Fibroblast of upper back skin (primary cell): ENCODE data around the gene CLIP4.
A peak's percentile ranks its signal among the peaks of the same experiment; 100 is the strongest.
"Not testable (repeated sequence)": the region's sequence is repeated elsewhere in the genome, so short reads cannot be mapped to it uniquely, and the experiment has no call there.

ENCODE experiments used
- DNase-seq: peaks from one replicate; pipeline ENCODE4 v3.0.0-alpha.2; 2013

Gene CLIP4, protein sequence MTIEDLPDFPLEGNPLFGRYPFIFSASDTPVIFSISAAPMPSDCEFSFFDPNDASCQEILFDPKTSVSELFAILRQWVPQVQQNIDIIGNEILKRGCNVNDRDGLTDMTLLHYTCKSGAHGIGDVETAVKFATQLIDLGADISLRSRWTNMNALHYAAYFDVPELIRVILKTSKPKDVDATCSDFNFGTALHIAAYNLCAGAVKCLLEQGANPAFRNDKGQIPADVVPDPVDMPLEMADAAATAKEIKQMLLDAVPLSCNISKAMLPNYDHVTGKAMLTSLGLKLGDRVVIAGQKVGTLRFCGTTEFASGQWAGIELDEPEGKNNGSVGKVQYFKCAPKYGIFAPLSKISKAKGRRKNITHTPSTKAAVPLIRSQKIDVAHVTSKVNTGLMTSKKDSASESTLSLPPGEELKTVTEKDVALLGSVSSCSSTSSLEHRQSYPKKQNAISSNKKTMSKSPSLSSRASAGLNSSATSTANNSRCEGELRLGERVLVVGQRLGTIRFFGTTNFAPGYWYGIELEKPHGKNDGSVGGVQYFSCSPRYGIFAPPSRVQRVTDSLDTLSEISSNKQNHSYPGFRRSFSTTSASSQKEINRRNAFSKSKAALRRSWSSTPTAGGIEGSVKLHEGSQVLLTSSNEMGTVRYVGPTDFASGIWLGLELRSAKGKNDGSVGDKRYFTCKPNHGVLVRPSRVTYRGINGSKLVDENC

DNA sequence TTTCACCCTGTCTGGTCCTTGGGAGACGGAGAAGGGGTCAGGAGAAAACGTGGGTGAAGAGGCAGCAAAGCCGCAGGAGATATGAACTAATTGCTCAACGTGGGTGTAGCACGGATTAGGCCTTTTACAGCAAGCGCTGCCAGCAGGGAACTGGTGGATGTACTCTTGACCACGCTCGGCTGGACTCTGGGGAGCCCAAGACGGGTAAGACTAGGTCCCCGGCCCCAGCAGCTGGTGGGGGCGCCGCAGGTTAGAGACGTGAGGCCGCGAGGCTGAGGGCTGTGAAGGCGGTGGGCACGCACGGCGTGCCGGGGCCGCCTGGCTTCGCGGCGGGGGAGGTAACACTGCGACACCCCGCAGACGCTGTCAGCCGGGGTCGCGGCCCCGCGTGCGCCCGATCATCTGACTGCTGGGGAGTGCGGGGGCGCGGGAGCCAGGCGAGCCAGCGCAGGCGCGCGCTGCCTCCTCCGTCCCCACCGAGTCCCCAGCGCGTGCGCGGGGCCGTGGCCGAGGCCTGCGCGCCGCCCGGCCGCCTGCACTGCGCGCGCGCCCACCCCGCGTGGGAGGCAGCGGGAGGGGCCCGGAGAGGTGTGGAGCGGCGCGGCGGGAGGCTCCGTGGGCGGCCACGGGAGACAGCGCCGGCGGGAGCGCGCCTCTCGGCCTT lies at the start of gene CLIP4:
Gene CLIP4 (plus strand): TSS at position 470 of the 664 bp plus-strand sequence. CDS start 5,974 bp downstream, outside the sequence.
- peak; percentile 41 for DNase-seq

DNA sequence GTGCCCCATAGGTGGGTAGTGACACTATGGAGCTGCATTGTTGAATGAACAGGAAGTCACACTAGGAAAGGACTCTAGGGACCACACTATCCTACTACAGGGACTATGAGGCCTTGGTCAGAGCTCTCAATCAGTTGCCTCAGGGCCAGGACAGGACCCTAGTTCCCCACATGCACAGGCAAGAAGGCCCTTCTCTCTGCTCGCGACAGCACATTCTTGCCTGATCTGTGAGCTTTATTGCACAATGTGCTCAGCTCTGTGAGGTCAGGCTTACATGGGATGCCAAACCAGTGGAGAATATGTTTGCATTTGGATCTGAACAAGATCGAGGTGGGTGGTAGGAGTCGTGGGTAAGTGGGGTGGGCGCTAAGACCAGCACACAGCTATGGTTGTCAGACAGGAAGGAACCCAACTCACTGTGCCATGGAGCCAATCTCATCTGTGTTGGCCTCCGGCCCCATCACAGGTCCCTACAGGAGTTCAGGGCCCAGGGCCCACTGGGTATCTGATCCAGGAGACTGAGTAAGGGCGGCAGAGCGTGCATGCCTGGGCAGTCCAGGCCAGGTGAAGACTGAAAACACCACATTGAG lies 48.8 kb upstream of the CLIP4 start:
- DNase-seq = peak; percentile 20

DNA sequence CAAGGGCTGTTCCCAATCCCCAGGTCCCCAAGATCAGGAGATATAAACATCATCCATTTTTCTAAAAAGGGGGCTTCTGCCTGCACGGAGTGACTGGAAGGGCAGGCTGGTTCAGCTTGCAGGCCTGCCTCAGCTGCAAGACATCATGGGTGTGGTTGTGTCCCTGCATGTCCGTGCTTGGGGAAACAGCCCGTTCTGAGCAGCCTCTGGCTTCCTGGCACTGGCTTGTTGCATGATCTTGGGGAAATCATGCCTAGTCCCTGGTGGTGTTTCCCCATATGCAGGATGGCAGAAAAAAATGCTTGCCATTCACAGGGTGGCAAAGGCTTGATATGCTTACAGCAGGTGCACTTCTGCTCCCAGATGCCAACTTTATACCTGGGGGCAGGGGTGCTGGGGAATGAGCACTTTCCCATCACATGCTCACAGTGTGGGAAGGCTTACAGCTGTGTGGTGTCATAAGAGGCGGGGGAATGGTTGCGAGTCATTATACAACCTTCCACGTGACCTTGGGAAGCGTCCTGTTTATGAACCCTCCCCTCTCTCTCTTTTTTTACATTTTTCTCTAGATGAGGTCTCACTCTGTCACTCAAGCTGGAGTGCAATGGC lies 48.1 kb upstream of the CLIP4 start:
- no peak for DNase-seq

DNA sequence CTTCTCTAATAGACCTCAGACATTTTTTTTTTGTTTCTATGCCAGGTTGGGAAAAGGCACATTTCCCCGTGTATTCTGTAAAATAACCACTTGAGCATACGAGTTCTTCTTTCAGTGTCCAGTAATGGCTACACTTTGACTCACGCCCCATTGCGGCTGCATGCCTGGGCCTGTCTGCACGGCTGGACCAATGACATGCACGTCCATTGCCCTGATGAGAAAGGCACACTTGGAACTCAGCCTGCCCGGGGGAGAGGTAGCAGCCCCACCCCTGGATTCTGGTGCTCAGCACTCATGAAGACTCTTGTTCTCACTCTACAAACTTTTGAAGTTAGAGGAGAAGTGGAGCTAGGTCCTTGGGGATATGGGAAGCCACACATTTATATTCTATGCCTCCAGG lies 46.7 kb upstream of the CLIP4 start:
- DNase-seq = no peak

DNA sequence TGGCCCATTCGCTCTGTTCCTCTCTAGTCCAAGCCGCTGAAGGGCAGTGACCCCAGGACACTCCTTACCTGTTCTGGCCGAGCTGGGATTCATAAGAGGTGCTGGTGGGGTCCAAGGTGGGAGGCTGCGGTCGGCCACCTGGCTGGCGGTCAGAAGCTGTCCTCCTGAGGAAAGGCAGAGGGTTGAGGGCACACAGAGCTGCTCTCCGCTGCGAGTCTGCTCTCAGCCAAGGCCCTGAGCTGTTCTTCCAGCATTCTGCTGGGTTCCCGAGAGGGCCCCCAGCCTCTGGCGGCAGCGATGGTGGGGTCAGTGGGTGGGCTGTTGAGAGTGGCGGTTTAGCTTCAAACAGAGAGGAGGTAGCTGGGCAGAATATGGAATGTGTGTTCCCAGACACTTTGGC lies 44.7 kb upstream of the CLIP4 start:
- DNase-seq = no peak

DNA sequence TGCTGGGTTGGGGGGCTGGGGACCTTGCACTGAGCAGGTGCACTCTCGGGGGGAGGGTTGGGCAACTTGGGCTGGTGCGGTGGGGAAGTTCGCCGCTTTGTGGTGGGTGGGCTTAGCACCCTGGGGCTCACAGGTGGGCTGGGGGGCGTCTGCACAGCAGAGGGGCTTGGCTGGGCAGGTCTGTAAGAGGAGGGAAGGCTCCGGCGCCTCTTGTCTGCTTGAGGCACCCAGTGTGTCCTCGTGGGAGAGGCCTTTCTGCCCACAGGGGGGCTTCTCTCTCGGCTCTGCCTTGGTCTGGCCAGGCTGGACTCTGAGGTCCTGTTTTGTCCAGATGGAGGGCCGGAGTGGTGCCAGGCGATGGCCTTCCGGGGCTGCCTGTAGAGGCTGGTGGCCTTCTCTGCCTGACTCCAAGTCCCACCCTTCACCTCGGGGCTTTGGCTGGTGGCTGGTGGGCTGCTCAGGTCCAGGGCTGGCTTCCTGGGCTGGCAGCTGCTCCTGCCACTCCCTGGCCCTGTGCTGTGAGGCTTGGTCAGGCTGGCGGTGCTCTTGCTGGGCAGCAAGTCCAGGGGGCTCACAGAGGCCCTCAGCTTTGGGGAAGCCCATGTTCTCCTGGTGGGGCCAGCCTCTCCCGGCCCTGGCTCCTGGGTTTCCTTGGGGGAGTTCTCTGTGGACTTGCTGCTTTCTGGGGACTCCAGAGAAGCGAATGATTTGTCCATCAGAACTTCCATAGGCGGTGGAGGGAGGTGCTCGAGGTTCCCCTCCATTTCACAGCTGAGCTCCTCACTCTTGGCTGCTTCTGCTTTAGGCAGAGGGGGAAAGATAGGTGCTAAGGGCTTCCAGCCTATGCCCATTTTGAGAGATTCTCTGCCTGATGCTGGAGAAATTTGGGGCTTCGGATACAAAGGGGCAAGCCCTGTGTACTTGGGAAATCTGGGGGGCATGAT lies 43.9 kb upstream of the CLIP4 start:
- no peak for DNase-seq

DNA sequence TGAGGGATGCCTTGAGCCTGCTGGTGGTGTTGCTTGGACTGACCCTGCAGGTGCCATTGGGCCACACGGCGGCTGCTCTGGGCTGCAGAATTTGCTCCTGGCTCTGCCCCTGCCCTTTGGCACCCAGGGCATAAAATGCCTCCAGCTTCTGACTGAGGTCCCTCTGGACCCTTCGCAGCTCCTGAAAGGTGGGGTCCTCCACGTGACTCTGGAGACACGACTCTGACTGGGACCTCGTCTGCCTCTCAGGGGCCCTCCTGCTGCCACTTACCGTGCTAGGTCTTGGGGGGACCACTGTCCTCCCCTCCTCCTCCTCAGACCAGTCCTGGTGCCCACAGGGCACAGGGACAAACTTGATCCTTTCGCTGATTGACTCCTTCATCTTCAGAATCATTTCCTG lies 43.0 kb upstream of the CLIP4 start:
- no peak for DNase-seq

DNA sequence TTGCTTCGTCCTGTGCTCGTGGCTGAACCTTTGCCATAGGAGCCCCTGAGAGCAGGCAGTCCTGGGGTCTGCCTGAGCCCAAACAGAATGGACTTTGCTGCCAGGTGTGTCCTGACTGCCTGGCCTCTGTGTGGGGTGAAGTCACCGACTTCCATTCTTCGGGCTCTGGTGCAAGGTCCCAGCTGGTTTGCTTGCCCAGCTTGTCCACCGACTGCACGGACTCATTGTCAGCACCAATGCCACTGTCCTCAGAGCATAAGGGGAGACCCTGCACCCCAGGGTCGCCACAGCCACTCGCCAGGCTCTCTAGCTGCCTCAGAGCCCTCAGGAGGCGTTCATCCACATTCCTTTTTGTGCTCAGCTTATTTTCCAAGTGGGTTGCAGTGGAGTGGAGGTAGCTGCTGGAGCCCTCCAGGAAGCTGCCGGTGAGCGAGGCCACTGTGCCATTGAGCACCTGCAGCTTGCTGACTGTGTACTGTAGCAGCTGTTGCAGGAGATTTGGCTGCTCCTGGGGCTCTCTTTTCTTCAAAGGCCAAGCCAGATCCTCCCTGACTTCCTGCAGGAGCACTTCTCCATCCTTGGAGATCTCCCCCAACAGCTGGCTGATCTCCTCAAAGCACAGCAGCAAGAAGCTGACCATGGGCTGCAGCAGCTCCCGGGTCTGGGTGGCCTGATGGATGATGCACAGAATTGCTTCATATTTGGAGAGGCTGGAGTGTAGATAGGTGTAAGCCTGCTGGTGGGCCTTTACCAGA lies 42.1 kb upstream of the CLIP4 start:
- no peak for DNase-seq

DNA sequence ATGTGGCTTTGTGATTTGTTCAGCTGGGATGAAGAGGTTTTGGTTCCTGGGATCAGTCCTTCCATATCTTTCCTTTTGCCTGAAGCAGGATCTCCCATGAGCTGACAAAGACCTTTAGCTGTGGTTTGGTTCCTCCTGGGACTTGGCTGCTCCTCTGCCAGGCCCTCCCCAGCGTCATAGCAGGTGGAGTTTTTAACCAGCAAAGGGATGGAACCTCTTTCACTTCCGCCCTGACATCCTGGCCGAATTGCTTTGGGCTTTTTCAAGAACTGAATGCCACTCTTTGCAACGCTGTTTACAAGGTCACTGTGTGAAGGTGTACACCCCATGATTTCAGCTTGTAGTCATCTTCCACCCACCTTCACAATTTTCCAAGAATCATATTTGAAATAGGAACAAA lies 41.3 kb upstream of the CLIP4 start:
- DNase-seq = no peak

DNA sequence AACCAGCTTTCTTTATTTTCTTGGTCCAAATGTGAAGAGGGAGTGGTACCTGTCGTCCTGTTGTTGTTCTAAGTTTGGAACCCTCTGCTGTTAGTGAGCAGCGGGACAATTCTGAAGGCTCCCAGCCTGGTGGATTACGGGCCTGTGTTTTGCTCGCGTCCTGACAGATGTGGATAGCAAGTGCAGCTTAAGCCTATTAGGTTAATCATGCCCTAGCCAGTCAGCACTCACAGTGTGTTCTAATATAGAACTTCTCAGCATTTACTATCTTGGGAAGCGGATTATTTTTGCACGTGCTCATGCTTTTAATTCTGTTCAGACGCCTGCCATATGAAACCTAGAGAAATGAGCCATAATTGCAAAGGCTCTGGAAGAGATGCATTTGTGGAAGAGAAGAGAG lies 40.8 kb upstream of the CLIP4 start, which contains the start of gene PCARE:
Gene PCARE (minus strand): TSS at position 113 of the 400 bp plus-strand sequence. CDS start 262 bp downstream, outside the sequence.
- DNase-seq = no peak

DNA sequence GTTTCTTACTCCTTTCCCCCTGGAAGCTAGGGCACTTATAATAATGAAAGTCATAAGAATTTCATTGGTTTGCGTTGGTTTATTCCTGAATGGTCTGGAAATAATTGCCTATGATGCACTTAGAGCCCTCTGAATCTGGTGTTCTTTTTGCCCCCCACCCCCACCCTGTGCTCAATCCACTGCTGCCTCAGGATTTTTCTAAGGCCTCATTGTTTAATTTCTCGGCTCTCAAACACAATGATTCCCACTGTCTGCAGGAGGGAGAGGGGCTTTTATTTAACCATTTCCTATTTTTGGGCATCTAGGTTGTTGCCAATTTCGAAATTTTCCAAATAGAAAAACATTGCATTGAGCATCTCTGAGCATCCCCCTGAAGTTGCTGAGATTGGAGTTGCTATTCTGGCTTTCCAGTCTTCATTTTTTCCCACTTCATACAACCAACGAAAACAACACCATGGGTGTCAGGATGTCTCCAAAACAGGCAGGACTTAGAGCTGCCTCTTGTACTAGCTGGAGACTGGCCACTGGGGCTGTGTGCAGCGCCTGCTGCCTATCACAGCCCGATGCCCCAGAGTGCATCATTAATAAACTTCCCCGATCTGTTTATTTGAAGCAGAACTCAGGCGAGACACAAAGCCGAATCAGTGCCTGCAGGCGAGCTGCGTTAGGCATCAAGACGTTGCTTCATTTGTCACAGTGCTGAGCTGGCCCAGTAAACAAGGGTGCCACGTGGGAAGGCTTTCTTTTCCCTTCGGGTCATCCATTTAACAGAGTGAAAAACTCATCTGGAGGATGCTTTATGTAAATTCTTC lies 39.1 kb upstream of the CLIP4 start:
- no peak for DNase-seq

DNA sequence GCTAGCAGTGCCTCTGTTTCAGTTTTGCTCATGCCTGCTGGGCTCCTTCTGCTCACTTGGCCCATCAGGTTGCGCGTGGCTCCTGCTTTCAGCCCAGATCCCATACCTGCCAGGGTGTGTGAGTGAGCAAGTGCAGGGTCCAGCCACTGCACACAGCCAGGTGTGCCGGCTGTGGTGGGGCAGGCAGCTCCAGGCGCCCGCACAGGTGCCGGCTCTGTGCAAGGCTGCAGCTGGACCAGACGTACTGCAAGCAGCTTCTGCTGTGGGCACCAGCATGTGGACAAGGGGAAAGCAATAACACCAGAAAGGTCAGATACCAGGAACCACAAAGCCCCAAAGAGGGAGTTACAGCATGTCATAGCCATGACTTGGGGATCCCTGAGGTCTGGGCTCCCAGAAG lies 35.3 kb upstream of the CLIP4 start:
- no peak for DNase-seq

DNA sequence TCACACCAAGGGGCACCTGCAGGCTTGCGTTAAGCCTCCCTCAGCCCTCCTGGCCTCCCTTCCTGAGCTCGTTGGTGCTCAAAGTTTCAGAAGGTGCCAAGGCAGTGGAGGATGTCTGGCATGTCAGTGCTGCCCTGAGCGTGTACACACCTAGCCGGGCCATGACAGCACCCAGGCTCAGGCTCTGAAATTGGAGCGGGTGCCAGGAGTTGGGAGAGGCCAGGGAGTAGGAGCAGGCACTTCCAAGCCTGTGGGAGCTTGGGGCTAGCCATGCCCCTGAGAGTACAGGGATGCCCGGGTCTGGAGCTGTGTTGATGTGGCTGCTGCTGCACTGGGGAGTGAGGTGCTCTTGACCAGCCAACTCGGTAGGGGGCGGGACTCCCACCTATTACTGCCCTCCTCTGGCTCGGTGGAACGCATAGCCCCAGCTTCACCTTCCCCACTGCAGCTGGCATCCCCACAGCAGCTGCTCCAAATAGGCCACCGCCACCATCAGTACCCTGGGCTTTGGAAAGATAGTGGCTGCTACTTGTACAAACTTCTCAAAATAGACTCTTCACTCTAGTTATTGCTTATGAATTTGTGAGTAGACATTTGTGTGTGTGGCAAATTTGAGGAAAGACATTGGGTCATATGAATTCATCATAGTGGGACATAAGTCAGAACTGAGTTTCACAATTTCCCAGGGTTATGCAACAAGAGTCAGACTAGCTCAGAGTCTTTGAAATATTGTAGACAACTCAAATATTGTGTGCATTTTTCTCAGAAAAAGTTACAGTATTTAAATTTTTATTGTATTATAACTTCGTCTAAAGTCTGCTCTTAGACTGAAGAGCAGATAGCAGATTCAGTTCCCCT lies 34.1 kb upstream of the CLIP4 start:
- DNase-seq = no peak

DNA sequence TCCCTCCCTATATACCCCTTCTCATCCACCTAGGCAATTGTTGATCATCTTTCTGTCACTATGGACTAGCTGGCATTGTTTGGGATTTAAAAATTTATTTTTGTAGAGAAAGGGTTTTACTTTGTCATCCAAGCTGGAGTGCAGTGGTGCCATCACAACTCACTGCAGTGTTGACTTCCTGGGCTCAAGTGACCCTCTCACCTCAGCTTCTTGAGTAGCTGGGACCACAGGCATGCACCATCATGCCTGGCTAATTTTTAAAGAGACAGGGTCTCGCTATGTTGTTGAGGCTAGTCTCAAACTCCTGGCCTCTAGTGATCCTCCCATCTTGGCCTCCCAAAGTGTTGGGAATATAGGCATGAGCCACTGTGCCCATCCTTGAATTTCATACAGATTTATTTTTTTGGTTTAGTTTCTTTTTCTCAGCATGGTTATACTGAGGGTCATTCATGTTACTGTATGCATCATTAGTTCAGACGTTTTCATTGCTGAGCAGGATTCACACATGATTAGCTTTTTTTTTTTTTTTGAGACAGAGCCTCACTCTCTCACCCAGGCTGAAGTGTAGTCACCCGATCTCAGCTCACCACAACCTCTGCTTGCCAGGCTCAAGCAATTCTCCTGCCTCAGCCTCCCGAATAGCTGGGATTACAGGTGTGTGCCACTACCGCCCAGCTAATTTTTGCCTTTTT lies 32.3 kb upstream of the CLIP4 start:
- no peak for DNase-seq

DNA sequence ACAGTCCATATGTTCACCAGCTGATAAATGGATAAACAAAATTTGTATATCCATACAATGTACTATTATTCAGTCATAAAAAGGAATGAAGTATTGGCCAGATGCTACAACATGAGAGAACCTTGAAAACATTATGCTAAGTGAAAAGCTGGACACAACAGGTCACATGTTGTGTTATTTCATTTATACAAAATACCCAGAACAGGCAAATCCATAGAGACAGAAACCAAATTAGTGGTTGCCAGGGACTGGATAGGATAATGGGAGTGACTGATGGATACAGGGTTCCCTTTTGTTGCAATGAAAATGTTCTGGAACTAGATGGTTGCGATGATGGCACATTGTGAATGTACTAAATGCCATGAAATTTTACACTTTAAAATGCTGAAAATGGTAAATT lies 30.7 kb upstream of the CLIP4 start:
- DNase-seq = no peak

DNA sequence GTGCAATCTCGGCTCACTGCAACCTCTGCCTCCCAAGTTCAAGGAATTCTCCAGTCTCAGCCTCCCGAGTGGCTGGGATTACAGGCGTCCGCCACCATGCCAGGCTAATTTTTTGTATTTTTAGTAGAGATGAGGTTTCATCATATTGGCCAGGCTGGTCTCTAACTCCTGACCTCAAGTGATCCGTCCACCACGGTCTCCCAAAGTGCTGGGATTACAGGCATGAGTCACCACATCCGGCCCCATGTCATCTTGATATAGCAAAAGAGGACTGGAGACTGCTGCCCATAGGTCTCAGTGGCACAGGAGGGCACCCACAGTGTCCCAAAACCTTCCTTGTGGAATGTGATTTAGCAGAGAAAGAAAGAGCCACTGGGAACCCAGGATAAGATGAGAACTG lies 24.9 kb upstream of the CLIP4 start:
- DNase-seq = not testable (repeated sequence)

DNA sequence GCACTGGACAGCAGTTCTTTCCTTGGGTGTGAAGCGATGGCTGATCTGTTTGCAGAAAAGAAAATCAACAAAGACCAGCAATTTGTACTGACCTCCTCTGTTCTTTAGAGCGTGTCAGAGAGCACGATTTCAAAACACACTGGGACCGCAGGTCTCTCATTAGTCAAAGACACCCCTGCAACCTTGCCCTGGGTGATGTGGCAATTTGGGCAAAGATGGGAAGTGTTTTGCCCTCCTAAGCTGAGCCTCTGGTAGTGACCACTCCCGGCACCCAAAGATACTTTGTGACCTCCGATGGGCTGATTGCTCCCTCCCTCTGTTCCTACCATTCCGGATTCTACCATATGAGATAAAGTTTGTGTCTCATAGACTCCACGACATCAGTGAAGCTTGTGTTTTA lies 18.2 kb upstream of the CLIP4 start:
- DNase-seq = no peak

DNA sequence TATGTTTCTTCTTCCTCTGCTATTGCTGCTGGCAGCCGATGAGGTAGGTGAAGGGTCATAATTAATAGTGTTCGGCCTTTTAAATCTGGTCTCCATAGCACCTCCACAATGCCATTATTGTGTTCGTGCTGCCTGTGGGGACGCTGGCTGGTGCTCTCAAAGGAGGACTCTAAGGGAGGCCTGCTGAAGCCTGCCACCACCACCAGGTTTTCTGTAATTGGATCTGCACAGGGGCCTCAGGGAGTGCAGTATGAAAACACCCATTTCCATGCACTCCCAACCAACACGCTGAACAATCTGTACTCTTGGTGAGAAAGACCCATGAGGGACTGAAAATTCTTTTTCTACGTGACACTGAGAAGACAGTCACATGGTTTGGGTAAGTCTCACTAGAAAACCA lies 17.6 kb upstream of the CLIP4 start:
- no peak for DNase-seq
